HL-60/S4 (cell line): ENCODE measurements around the gene PLCH1.

Experiments used
- in situ Hi-C: fragments of 300-500 bp; cut with MboI; formaldehyde crosslinking; loops from 2 replicates; pipeline ENCODE4 v1.14.3; 2022; ENCODE audit warnings: low sequenced_read_pairs

PLCH1 gene

GRCh38 chr3:155391551-155391958 is 353.3 kb downstream of the PLCH1 start:
- in situ Hi-C loops: no loop called here

DNA sequence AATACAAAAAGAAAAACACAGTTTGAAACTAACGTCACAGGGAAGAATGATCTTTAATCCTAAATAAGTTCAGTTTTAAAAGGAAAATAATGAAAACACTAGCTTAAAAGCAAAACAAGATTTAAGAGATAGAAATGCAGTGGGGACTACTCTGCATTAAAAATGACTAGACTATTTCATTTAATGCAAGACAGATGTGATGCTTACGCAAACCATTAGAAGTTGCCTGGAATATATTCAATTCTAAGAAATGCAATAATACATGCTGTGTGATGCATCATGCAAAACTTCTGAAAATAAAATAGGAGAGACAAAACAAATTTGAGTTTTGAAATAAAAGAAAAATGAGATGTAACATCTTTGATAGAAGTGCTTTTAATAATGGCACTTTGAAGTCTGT is 353.8 kb downstream of the PLCH1 start:
- in situ Hi-C loops: no loop called here

DNA sequence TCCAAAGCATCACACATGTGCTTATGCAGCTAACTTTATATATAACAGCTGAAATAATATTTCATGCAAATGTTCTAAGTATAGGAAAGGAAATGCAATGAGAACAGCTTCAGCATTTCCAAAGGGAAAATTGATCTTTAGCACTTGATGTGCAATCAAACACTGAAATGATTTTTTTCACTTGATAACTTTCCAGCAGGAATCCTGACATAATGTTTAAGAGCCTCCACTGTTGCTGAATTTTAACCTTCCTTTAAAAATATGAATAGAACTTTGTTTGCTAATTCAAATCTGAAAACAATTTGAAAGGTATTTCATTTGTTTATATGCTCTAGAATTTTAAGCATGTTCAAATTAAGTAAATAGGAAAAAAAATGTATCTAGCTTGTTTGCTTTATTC is 354.5 kb downstream of the PLCH1 start:
- in situ Hi-C loops: no loop called here

DNA sequence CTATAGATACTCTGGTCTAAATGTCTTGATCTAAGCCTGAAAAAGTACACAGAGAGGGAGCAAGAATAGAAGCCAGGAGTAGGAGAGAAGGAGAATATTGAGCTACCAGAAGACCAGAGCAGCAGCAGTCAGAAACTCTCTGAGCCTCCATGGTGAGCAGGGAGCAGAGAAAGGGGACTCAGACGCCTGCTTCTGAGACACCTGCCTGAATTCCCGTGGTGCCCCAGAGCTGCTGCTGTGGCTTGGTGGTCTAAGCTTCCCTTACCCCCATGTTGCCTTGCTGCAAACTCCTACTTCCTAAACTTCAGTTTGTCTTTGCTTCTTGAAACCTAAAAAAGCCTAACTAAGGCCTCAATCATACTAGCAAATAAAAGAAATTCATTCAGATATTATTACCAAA is 356.5 kb downstream of the PLCH1 start:
- in situ Hi-C loops: loop anchor here (10.0 kb wide), 1 partner anchor 316 kb away; no protein-coding TSS in a partner anchor

DNA sequence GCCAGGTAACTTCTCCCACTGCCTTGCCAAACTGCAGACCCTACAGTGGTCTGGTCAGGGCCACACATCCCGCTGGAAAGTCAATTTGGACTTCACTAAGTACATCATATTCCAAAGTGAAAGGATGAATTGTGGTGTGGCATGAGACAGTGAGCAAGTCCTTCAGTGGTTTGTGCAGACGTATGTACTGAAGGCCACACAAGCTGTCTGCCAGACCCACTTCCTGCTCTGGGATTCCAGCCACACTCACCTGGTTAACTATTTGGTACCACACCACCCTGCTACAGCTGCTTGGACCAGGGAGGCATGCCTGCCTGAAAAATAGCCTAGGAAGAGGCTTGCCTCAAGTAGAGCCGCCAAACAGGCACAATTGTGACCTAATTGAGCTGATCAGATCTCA is 357.3 kb downstream of the PLCH1 start:
- in situ Hi-C loops: loop anchor here (10.0 kb wide), 1 partner anchor 317 kb away; no protein-coding TSS in a partner anchor

- in situ Hi-C loops: loop anchor here (10.0 kb wide), 1 partner anchor 318 kb away; no protein-coding TSS in a partner anchor
Observed at GRCh38 chr3:155386919-155387318, 358.0 kb downstream of the PLCH1 start.

DNA sequence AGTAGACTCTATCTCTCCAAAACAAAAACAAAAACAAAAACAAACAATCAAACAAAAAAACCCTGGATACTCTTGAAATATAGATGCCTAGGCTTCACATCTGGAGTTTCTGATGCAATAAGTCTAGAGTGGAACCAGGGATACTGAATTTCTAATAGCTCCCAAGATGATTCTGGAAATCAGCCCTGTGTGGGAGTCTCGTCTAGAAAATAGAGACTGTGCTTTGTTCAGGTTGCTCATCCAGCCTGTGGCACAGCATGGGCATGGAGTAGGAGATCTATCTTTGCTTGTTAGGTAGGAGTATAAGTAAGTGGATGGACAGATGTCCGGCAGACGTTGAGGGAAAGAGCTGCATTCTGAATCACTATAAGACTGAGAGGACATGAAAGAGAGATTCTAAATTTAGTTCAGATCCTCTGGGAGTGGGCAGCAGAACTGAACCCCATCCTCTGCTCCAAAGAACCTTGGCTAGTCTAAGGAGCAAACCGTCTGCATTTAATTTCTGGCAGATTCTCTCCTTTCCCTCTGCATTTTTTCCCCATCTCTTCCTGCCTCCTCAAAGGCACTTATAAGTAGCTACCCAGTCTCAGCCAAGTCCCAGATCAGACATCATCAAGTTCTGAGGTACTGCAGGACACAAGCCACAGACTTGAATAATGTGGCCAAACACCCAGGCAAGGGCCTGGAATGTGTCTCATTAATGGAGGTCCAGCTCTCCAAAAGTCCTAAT is 358.8 kb downstream of the PLCH1 start:
- in situ Hi-C loops: loop anchor here (10.0 kb wide), 1 partner anchor 319 kb away; no protein-coding TSS in a partner anchor

GRCh38 chr3:155382396-155383042 is 362.4 kb downstream of the PLCH1 start:
- in situ Hi-C loops: loop anchor here (10.0 kb wide), 1 partner anchor 322 kb away; no protein-coding TSS in a partner anchor

DNA sequence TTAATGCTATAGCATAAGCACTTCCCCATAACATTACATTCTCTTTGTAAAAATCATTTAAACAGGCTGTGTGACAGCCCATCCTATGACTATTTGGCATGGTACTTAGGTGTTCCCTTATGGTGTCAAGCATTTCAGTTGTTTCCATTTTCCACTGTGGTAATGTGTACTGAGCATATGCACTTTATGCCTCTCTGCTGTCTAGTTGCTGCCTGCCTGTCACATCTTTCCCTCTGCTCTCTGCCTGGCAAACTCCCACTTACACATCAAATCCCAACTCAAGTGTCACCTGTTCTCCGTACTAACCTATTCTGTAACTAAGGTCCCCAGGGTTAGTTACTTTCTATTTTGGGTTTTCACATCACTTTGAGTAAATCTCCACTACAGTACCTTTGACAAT is 367.0 kb downstream of the PLCH1 start:
- in situ Hi-C loops: no loop called here

GRCh38 chr3:155377071-155377470 is 367.8 kb downstream of the PLCH1 start:
- in situ Hi-C loops: no loop called here

GRCh38 chr3:155372281-155372680 is 372.6 kb downstream of the PLCH1 start:
- in situ Hi-C loops: no loop called here

- in situ Hi-C loops: no loop called here
Observed at GRCh38 chr3:155370764-155371503, 373.9 kb downstream of the PLCH1 start.

- in situ Hi-C loops: no loop called here
Observed at GRCh38 chr3:155370198-155370597, 374.7 kb downstream of the PLCH1 start.

DNA sequence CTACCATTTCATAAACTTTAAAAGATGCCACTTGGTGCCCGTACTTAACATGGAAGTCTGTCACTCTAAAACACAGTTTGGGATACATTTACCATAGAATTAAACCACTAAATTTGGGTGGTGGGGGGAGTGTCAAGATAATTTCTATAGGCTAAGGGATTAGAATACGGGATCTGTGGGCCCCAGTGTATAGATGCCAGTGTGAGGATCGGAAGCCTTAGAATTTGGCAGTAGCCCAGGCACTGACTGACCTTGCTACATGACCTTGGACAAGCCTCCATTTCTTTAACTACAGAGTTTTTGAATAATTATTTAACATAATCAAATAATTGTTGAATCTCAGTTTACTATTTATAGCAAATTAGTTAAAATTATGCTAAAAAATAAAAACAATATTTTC is 375.1 kb downstream of the PLCH1 start:
- in situ Hi-C loops: no loop called here

DNA sequence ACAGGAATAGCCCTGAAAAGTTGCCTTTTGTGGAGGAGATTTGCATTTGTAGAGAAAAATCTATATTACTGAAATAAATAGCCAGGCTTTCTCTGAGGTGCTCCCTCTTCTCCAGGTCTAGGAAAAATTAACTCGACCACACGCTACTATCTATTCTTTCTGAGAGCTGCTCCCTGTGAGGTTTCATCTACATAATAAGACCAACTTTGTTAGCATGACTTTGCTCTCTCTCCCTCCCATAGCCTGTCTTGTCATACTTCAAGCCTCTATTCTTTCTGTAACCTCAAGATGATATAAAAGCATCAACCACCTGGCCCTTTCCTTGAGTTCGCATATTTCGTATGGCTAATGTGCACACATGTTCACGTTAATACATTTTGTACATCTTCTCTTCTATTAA is 375.6 kb downstream of the PLCH1 start:
- in situ Hi-C loops: no loop called here

- in situ Hi-C loops: no loop called here
Observed at GRCh38 chr3:155368786-155369185, 376.1 kb downstream of the PLCH1 start.

DNA sequence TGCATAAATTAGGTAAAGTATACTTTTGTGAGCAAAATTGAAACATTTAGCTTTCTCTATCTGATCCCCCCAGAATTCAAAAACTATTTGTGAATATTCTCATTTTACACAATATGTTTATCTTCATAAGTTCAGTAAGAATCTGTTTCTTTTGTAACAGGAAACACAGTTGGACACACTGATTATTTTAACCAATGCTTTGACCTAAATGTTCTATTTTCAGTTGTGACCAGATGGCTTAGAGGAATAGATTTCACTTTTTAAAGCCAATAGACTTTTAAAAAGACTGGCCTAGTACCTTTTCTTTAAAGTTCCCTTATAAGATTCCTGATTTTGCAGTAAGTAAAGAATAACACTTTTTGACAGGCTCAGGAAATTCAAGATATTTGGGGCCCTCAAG is 377.4 kb downstream of the PLCH1 start:
- in situ Hi-C loops: no loop called here

GRCh38 chr3:155365178-155365783 is 379.6 kb downstream of the PLCH1 start:
- in situ Hi-C loops: no loop called here

GRCh38 chr3:155364492-155364891 is 380.4 kb downstream of the PLCH1 start:
- in situ Hi-C loops: no loop called here

DNA sequence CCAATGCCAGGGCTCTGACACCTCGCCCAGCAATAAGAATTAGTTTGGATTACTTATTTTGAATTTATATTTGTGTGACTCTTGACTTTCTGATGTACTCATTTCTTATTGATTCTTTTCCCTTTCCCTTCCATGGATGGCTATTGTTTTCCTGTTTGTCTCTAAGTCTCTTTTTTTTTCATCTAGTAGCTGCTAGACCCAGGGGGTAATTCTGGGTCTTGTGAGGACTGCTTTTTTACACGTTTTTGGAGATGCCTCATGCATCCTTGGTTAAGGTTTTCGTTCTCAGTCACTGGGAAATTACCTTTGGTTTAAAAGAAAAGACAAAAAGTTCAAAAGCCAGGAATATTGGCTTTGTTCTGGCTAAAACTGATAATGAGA is 381.2 kb downstream of the PLCH1 start:
- in situ Hi-C loops: no loop called here
